Smooth muscle cell of the umbilical artery (primary cell): ENCODE measurements around the gene CEND1. TPM values are rescaled to one million over a fixed set of nuclear protein-coding genes. Genes with fewer than 3 reads are reported as not detected.

Experiments used
- total RNA-seq: library from RNA; depleted of rRNA; stranded (reverse); fragments of >200 nt; gene quantifications from 2 replicates; pipeline ENCODE4 v1.2.3, GENCODE V29; 2014

The CEND1 gene
- 0.89 and 1.8 TPM in 2 replicates for total RNA-seq

DNA sequence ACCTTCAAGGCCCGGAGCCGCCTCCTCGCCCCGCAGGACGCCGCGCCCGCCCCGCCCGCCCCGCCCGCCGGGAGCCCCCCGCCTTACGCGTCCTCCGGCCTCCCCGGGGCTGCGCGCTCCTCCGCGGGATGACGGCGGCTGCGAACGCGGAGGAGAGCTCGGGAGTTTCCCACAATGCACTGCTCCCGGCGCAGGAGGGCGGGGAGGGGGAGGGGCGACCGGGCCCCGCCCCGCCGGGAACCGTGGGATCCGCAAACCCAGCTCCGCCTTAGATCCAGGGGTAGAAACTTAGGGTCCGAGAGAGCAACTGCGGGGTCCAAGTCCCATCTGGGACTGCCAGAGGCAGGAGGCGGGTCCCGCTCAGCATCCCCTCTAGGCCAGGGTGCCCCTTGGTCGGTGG lies at the start of gene CEND1:
TSS of gene CEND1 (minus strand) at position 148 of the 400 bp plus-strand sequence. CDS start 1,514 bp downstream, outside the sequence.

DNA sequence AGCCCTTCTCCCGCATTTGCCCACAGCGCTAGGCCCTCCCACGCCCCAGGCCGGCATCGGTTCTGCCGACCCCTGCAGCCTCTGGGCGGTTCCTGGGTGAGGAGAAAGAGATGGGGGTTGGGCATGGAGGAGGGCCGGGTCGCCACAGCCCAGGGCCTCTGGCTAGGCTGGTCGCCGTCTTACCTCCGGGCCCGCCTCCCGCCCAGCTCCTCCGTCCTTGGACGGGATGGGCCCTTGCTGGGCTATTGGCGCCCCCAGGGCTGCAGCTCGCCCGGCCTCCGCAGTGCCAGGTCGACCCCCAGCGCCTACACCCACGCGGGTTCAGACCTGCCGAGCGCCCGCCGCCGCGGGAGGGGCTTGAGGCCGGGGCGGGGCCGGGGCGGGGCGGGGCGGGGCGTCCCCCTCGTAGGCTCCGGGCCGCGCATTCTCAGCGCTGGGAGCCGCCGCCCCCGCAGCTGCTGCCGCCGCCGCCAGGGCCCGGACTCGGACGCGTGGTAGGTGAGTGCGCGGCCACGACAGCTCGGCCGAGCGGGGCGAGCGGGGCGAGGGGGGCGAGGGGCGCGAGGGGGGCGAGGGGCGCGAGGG lies 42.7 kb upstream of the CEND1 start, which contains the start of gene CD151:
TSS of gene CD151 (plus strand) at position 424 of the 585 bp plus-strand sequence. CDS start 3,118 bp downstream, outside the sequence.

DNA sequence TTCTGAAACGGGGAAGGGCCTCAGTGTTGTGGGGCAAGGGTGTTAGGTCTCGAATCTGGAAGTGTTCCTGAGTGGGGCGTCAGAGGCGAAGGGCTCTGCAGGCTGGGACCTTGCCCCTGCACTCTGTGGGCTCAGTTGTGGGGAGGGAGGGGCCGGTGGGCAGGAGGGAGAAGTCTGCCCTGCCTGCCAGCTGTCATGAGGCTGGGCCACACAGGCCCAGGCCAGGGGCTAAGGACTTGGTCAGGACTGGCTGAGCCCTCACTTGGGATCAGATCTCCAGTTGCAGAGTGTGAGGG lies 38.0 kb upstream of the CEND1 start, which contains the start of gene CRACR2B:
TSS of gene CRACR2B (plus strand) at position 23 of the 296 bp plus-strand sequence. CDS start 689 bp downstream, outside the sequence.

DNA sequence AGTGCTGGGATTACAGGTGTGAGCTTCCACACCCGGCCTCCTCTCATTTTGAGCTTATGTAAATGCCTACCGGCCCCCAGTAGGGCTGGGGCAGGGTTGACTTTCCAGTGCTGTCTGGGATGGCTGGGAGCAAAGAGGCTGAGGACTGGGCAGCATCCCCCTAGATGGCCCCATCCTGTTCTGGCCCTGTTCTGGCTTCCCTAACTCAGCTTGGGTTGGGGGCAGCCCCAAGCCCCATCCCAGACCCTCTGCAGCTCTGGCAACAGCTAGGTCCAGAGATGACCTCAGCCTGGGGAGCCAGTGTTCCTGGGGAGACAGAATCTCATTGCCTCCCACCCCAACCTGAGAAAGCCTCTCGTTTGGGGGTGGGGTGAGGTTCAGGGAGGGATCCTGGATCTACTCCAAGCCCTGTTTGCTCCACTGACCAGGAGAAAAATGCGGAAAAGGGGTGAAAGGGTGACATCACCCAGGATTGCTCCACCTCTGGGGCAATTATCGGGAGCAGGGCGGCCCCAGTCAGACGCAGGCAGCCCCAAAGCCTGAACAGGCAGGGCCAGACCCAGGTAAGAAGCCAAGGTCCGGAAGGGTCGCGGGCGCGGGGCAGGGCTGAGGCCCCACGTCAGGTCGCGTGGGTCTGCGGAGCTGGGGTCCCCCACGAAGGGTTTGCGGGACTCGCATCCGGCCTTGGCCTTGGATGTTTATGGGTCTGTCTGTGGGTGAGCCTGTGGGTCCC lies 28.7 kb upstream of the CEND1 start, which contains the start of gene PNPLA2:
TSS of gene PNPLA2 (plus strand) at position 519 of the 733 bp plus-strand sequence. CDS start 805 bp downstream, outside the sequence.

DNA sequence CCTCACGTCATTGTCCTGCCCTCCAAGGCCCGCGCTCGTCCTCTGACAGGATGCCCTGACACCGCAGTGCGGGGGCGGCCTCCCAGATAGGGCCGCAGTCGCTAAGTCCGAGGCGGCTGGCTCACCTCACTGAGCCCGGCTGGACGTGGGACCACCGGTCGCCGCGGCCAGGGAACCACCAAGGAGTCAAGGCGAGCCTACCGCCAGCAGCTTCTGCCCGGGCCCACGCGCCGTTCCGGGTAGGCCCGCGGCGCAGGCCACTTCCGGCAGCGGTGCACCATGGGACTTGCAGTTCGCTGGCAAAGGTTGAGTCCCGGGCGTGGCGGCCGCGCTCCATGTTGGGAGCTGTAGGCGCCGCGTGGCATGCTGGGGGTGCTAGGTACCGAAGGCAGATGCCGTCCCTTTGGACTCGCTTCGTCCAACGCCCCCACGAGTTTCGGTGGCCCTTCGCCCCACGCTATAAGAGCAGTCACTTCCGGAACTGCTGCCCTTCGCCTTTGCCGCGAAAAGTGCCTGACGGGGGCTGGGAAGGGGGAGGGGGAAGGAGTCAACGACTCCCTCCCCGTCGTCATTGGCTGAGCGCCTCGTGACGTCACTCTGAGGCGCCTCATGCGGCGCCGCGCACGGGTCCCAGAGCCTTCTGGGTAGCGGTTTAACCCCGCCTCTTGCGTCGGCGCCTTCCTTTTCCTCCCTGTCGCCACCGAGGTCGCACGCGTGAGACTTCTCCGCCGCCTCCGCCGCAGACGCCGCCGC lies 19.6 kb upstream of the CEND1 start, which contains the start of gene RPLP2:
TSS of gene RPLP2 (plus strand) at position 681 of the 753 bp plus-strand sequence. CDS start 268 bp downstream, outside the sequence.

DNA sequence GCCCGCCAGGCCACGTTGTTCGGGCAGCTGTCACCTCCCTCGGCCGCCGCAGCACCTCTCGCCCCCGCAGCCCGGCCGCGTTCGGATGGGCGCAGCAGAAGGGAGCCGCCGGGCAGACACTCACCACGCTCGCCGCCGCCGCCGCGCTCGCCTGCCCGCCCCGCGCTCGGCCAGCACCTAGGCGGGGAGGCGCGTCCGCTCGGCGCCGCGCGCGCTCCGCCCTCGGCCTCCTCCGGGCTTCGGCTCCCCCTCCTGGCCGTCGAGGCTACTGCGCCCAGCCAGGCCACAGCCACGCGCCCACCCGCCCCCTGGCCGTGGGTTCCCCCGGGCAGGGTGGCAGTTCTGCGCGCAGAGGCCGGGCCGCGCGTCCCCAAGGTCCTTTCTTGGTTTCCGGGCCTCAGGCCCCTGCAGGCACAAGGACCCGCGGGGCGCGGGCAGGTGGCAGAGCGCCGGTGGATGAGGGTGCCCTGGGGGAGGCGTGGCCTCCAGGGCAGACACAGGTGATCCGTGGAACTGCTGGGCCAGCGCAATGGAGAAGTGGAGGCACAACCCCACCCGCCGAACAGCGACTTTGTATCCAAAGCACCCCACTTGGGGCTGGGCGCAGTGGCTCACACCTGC lies 8.3 kb upstream of the CEND1 start, which contains the start of gene SLC25A22:
TSS of gene SLC25A22 (minus strand) at position 189 of the 621 bp plus-strand sequence. CDS start 3,275 bp downstream, outside the sequence.

DNA sequence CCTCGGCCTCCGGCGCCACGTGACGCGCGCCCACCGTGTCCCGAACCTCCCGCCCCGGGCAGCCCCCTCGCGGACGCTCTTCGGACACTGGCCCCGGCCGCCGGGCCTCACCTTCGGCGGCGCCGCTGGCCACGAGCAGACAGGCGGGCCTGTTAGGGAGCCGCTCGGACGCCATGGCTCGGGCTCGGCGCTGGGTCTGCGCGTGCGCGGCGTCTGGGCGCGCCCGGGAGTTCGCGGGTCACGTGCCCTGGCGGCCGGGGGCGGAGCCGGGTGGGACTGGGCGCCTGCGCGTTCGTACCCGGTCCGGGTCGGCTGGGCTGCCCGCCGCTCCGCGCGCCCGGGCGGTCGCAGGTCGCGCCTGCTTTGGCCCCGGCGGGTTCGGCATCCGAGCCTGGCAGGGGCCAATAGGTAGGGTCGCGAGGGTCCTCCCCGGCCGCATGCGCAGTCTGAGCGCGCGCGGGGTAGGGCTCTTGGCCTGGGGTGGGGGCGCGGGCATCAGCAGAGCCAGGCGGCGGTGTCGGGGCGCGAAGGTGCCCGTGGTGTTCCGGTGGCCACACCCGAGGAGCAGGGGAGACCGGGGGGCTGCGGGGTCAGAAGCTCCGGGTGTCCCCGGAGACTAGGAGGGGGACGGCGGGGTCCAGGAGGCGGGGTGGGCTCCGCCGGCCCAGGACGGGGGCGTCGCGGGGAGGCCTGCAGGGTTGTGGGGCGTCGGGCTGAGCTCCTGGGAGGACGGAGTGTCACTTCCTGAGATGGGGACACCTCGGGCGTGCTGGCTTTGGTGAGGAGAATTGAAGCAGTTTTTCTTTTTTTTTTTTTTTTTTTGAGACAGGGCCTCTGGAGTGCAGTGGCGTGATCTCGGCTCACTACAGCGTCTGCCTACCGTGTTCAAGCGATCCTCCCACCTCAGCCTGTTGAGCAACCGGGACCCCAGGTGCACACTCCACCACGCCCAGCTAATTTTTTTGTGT lies 12.3 kb downstream of the CEND1 start, which contains the start of gene GATD1:
TSS of gene GATD1 (minus strand) at position 200 of the 968 bp plus-strand sequence. CDS start at position 175, 25 bp downstream.

DNA sequence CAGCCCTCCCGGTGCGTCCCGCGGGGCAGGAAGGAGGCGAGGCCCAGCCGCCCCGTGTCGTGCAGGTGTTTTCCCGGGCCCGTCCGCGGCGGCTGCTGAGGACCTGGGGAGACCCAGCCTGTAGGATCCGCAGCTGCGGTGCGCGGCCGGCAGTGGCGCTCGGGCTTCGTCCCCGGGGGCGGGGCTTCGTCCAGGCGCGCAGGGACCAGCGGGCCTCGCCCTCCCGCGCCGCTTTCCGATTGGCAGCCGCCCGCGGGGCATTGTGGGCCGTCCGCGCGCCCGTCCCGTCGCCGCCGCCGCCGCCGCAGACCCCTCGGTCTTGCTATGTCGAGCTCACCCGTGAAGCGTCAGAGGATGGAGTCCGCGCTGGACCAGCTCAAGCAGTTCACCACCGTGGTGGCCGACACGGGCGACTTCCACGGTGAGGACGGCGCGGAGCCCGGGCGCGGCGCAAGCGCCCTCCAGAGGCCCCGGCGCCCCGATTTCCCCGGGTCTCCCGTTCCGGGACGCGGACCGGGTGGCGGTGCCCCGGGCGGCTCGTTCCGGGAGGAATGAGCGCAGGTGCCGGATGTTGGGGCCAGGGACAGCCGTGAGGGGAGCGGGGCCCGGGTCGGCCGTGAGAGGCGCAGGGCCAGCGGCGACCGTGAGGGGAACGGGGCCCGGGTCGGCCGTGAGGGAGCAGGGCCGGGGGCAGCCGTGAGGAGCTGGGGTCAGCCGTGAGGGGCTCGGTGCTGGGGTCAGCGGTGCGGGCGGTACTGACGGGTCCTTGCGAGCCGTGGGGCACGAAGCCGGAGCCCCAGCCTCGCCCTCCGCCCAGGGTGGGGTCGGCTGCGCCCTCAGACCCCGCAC lies 42.5 kb downstream of the CEND1 start, which contains the start of gene TALDO1:
TSS of gene TALDO1 (plus strand) at position 307 of the 849 bp plus-strand sequence. CDS start at position 325, 18 bp downstream.

Other genes starting within 250 kb of the CEND1 start
- 0.30 and 0.60 TPM in 2 replicates for gene LMNTD2, start 229.4 kb downstream of the CEND1 start, total RNA-seq
- 7.1 and 13.3 TPM in 2 replicates for gene RASSF7, start 229.1 kb downstream of the CEND1 start, total RNA-seq
- 22.3 and 41.2 TPM in 2 replicates for gene PHRF1, start 213.6 kb downstream of the CEND1 start, total RNA-seq
- 5.9 and 6.5 TPM in 2 replicates for gene IRF7, start 174.1 kb downstream of the CEND1 start, total RNA-seq
- not detected in 2 replicates for gene CDHR5, start 165.1 kb downstream of the CEND1 start, total RNA-seq
- not detected in 2 replicates for gene SCT, start 162.9 kb downstream of the CEND1 start, total RNA-seq
- gene DRD4, start 152.8 kb downstream of the CEND1 start, total RNA-seq, result 0.09 TPM in 1 of 2 replicates, not detected in the other
- 22.6 and 31.6 TPM in 2 replicates for gene DEAF1, start 94.9 kb downstream of the CEND1 start, total RNA-seq
- 8.3 and 10.1 TPM in 2 replicates for gene TMEM80, start 94.3 kb downstream of the CEND1 start, total RNA-seq
- gene EPS8L2, start 83.9 kb downstream of the CEND1 start, total RNA-seq, result 18.7 and 31.3 TPM in 2 replicates
- gene TALDO1, start 42.6 kb downstream of the CEND1 start, total RNA-seq, result 121 and 178 TPM in 2 replicates
- 17.8 and 30.4 TPM in 2 replicates for gene GATD1, start 12.6 kb downstream of the CEND1 start, total RNA-seq
- 8.9 and 28.8 TPM in 2 replicates for gene SLC25A22, start 8.2 kb upstream of the CEND1 start, total RNA-seq
- 15.7 and 15.8 TPM in 2 replicates for gene PIDD1, start 15.1 kb upstream of the CEND1 start, total RNA-seq
- 123 and 263 TPM in 2 replicates for gene RPLP2, start 19.9 kb upstream of the CEND1 start, total RNA-seq
- gene PNPLA2, start 28.8 kb upstream of the CEND1 start, total RNA-seq, result 23.5 and 32.9 TPM in 2 replicates
- 0.30 and 1.2 TPM in 2 replicates for gene CRACR2B, start 37.8 kb upstream of the CEND1 start, total RNA-seq
- 986 and 1,024 TPM in 2 replicates for gene CD151, start 42.9 kb upstream of the CEND1 start, total RNA-seq
- 32.7 and 88.1 TPM in 2 replicates for gene POLR2L, start 52.4 kb upstream of the CEND1 start, total RNA-seq
- gene TSPAN4, start 52.8 kb upstream of the CEND1 start, total RNA-seq, result 178 and 183 TPM in 2 replicates
- gene CHID1, start 120.7 kb upstream of the CEND1 start, total RNA-seq, result 105 and 112 TPM in 2 replicates
- gene AP2A2, start 135.8 kb upstream of the CEND1 start, total RNA-seq, result 28.8 and 46.0 TPM in 2 replicates
- gene MUC6, start 246.6 kb upstream of the CEND1 start, total RNA-seq, result not detected in 2 replicates